ENCODE measurements around the gene CD48. TPM values are rescaled to one million over a fixed set of nuclear protein-coding genes. Genes with fewer than 3 reads are reported as not detected.

The CD48 gene
- total RNA-seq, 1 donor from 2014 or later, result not detected

DNA sequence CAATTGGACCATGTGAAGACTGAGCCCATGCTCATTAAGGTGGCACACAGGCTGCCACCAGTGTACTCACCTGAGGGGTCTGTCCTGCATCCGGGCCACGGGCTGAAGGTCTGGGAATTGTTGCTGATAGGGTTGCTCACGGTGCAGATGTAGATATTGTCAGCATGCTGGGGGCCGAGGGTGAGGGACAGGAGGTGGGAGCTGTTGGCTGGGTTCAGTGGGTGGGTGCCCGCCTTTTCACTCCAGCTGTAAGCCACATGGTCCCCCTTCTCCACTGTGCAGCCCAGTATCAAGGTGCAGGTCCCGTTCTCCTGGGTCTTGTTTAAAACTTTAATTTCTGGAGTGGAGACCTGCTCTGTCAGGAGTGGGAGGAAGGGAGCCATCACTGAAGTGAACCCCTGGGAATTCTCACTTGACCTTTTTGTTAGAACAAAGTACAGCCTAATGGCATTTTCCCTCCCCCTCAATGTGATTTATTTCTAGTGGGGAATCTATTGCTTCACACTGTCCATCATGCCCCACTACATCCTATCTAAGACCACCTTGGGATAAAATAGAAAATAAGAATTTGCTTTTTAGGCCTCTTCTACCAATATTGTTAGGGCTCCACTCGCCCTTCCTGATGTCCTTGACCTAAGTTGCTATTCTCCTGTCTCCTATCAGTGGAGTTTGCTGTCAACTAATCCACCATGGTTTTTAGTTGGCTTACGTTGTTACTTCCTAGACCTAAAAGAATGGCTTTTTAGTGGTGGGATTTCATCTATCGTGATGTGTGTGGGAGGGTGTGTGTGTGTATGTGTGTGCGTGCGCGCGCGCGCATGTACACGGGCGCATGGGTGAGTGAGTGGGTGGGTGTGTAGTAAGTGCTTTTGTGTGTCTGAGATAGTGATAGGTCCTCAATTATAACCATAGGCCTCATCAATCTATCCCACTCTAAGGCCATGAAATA lies 76.8 kb downstream of the CD48 start:
- no peak for DNase-seq (ENCODE audit: low read depth)

GRCh38 chr1:160633330-160633903 lies 78.2 kb downstream of the CD48 start:
- DNase-seq (ENCODE audit: low read depth), result no peak

DNA sequence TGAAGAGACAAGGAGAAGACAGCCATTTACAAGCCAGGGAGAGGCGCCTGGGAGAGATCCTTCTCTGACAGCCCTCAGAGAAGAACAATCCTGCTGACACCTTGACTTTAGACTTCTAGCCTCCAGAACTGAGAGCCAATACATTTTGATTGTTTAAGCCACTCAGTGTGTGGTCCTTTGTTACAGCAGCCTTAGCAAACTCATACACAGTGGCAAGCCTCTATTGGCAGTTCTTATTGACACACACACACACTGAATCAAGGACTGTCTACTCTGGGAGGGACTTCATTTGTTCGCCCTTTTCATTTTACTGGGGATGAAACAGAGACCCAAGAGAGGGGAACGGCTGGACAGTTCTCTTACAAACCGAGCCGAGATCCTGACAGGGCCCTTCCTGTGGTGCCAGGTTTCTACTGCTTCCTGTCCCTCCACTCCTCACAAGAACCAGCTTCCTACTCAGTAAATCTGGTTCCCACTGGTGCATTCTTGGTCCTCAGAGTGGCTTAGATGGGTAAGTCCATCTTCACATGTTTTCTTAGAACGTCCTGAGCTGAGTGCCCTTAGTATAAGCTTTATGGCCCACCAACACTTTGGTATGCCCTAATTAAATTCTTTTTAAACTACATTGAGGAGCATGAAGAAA lies 79.5 kb downstream of the CD48 start:
- DNase-seq (ENCODE audit: low read depth), result no peak

DNA sequence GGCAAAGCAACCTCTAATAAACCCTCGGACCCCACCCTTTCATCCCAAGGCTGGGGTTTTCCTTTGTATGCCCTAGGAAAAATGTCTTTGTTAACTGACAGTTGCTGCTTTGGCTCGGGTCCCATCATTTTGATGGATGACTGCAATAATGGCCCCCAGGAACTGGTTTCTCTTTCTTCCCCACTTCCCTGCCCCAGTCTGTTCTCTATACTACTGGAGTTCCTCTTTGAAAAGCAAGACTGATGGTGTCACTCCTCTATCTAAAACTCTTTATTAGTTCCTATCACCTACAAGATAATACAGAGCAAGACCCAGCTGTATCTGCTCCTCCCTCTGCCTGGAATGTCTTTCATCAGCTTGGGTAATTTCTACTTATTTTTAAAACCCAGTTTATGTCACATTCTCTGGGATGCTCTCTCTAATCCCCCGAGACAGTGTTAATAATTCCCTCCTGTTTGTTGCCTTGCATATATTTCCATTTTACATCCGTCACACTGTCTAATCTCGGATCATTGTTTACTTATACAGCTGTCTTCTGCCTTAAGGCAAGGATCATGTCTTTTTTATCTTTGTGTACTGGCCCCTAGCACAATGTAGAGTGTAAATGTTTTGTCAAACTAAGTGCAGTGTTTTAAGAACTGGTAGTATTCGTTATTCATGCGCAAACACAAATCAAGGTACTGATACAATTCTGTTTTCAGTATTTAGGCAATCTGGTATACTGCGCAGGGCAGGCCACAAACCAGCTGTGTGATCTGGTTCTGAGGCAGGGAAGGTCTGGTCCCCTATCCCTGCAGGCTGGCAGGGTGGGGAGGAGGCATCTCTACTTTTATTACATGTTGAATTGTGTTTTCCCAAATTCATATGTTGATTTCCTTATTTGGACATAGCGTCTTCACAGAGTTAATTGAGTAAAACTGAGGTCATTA lies 80.8 kb downstream of the CD48 start:
- no peak for DNase-seq (ENCODE audit: low read depth)

DNA sequence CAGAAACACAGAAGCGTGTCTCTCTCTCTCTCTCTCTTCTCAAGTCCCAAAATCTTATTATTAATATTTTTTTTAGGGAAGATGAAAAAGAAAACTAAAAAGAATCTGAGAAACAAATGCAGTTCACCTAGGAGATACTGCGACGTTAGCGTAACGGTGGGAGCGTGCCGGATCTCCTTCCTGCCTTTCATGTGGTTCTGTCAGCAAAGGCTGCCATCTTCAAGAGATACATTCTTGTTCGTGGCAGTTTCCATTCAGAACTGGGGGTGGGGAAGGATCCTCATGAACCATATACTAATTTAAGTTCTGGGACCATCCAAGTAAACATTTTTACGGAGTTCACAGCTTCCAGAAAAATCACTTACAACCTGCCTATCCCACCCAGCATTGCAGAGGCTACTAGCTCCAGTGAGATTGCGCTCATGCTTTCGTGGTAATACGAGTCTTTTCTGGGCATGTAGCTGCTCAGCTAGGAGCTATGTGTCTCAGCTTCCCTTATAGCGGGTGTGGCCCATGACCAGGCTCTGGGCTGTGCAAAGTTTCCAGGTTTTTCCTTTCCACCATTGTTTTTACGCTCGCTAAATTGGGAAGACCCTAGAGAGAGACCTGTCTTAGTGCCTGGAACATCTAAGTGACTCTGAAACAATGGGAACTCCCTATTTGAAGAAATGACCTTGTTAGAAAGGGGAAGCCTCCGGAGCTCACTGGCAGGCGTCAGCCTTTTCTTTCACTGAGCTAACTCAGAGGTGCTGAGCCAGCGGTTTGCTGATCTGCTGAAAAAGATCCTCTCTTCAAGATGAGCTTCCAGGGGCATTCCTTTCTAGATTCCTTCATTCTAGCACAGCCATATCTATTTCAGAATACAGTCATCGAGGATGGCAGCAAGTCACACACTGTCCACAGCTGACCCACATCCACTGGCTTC lies 82.1 kb downstream of the CD48 start:
- no peak for DNase-seq (ENCODE audit: low read depth)

- DNase-seq (ENCODE audit: low read depth), result no peak
These were observed 82.8 kb downstream of the CD48 start for GRCh38 chr1:160628799-160629263.

Other genes with a start within 250 kb of the CD48 start
- not detected in 2 replicates for gene SLAMF6, start 188.6 kb downstream of the CD48 start, total RNA-seq
- gene CD84, start 132.3 kb downstream of the CD48 start, total RNA-seq, result not detected in 2 replicates
- gene SLAMF1, start 64.8 kb downstream of the CD48 start, total RNA-seq, result not detected in 2 replicates
- 0.17 TPM in 1 of 2 replicates, not detected in the other for gene SLAMF7, start 27.4 kb upstream of the CD48 start, total RNA-seq
- not detected in 2 replicates for gene LY9, start 84.4 kb upstream of the CD48 start, total RNA-seq
- not detected in 2 replicates for gene CD244, start 151.1 kb upstream of the CD48 start, total RNA-seq
- not detected in 2 replicates for gene ITLN1, start 173.4 kb upstream of the CD48 start, total RNA-seq
- gene ITLN2, start 243.0 kb upstream of the CD48 start, total RNA-seq, result not detected in 2 replicates

Data from renal cortical epithelial cell (primary cell).